Thoracic aorta (tissue), 2 donors: Measurements from ENCODE around the gene PDE8B. TPM values are rescaled to one million over a fixed set of nuclear protein-coding genes. Genes with fewer than 3 reads are reported as not detected.

Experiments used
- ATAC-seq: fragments of 150-250 bp; one replicate; pipeline ENCODE4 v1.8.0; 2017; ENCODE audit warnings: low read depth; ENCODE audit not compliant: insufficient number of reproducible peaks, low FRiP score
- DNase-seq: peaks from one replicate; pipeline ENCODE4 v3.0.0-alpha.2; 2020; ENCODE audit warnings: low spot score
- H3K27ac ChIP-seq, 2 donors: fragments of 200-600 bp; sonication (generic); 1 replicate in 1 of 2; 2 replicates in 1 of 2; pipeline ENCODE4 v1.5.1; 2016; ENCODE audit warnings: mild to moderate bottlenecking in 2 of 2, moderate library complexity in 2 of 2
- H3K27me3 ChIP-seq: fragments of 200-600 bp; sonication (generic); replicated peaks from 2 replicates; pipeline ENCODE4 v1.6.0; 2016; ENCODE audit warnings: mild to moderate bottlenecking; ENCODE audit not compliant: insufficient read depth
- H3K36me3 ChIP-seq: fragments of 200-600 bp; sonication (generic); one replicate; pipeline ENCODE4 v1.5.1; 2016
- H3K4me1 ChIP-seq, 2 donors: fragments of 200-600 bp; sonication (generic); 1 replicate in 1 of 2; 2 replicates in 1 of 2; pipeline versions ENCODE4 v1.5.1 to v1.6.0; 2016; ENCODE audit warnings: low read depth in 2 of 2, mild to moderate bottlenecking in 1 of 2; ENCODE audit not compliant: control insufficient read depth in 1 of 2
- H3K4me3 ChIP-seq: fragments of 200-600 bp; sonication (generic); 2 replicates; pipeline ENCODE4 v1.5.1; 2016; ENCODE audit warnings: mild to moderate bottlenecking
- H3K9me3 ChIP-seq: fragments of 200-600 bp; sonication (generic); 2 replicates; pipeline ENCODE4 v1.5.1; 2016
- total RNA-seq, 2 donors: library from RNA; depleted of rRNA; stranded (reverse); fragments of >200 nt; gene quantifications; one replicate each; pipeline versions ENCODE4 v1.1.0 to v1.2.3, GENCODE V29; 2016
- TF ChIP-seq, protein P1 (sequence below): fragments of 200-600 bp; sonication (generic); IDR thresholded peaks from one replicate; pipeline ENCODE4 v1.5.1; 2019; ENCODE audit warnings: antibody characterized with exemption

The PDE8B gene
- total RNA-seq, 2 donors from 2014 or later, result 22.7 to 59.8 TPM

- H3K27ac ChIP-seq, result no peak overlapping the region
- TF ChIP-seq, protein P1, sequence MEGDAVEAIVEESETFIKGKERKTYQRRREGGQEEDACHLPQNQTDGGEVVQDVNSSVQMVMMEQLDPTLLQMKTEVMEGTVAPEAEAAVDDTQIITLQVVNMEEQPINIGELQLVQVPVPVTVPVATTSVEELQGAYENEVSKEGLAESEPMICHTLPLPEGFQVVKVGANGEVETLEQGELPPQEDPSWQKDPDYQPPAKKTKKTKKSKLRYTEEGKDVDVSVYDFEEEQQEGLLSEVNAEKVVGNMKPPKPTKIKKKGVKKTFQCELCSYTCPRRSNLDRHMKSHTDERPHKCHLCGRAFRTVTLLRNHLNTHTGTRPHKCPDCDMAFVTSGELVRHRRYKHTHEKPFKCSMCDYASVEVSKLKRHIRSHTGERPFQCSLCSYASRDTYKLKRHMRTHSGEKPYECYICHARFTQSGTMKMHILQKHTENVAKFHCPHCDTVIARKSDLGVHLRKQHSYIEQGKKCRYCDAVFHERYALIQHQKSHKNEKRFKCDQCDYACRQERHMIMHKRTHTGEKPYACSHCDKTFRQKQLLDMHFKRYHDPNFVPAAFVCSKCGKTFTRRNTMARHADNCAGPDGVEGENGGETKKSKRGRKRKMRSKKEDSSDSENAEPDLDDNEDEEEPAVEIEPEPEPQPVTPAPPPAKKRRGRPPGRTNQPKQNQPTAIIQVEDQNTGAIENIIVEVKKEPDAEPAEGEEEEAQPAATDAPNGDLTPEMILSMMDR, result no peak
- H3K36me3 ChIP-seq, result no peaks in the 10 kb centered on the region
- H3K9me3 ChIP-seq, result no peaks in the 10 kb centered on the region
- no peak overlapping the region for H3K4me3 ChIP-seq
- ATAC-seq (no peak), DNase-seq (no peak)
- no peaks in the 10 kb centered on the region for H3K27me3 ChIP-seq
- no peaks in the 10 kb centered on the region for H3K4me1 ChIP-seq
Measured at GRCh38 chr5:77250021-77250420, 39.5 kb downstream of the PDE8B start.

GRCh38 chr5:77251921-77252320, 41.4 kb downstream of the PDE8B start:
- H3K4me3 ChIP-seq, result no peak overlapping the region
- no peaks in the 10 kb centered on the region for H3K27me3 ChIP-seq
- H3K27ac ChIP-seq, result no peak overlapping the region
- H3K4me1 ChIP-seq, result no peaks in the 10 kb centered on the region
- no peaks in the 10 kb centered on the region for H3K9me3 ChIP-seq
- TF ChIP-seq, protein P1, result no peak
- ATAC-seq (no peak), DNase-seq (no peak)
- H3K36me3 ChIP-seq, result no peaks in the 10 kb centered on the region

DNA sequence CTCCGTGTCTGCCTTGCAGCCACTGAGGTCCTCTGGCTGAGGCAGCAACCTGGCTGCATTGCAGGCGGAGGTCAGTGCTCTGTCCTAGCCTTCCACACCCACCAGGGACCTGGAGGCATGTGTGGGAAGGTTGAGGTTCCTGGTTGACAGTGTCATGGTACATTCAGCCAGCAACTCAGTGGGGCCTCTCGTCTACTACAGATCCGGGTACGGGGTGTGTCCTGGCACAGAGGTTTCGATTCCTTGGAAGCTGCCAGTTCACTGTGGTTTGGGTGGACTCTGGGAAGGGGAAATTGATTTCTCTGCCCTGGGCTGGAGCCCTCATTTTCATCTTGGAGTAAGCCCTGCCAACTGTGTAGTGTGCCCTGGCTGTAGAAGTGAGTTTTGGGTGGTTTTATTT, 45.1 kb downstream of the PDE8B start:
- H3K4me3 ChIP-seq, result no peak overlapping the region
- no peaks in the 10 kb centered on the region for H3K36me3 ChIP-seq
- H3K9me3 ChIP-seq, result no peaks in the 10 kb centered on the region
- DNase-seq (no peak), ATAC-seq (no peak)
- TF ChIP-seq, protein P1, result no peak
- H3K27me3 ChIP-seq, result no peaks in the 10 kb centered on the region
- H3K27ac ChIP-seq, result no peak overlapping the region
- H3K4me1 ChIP-seq, result no peaks in the 10 kb centered on the region

- Histone ChIP-seq H3K4me1 (no peaks in the 10 kb centered on the region), H3K36me3 (no peaks in the 10 kb centered on the region), H3K4me3 (no peak overlapping the region), H3K27me3 (no peaks in the 10 kb centered on the region), H3K27ac (no peak overlapping the region), H3K9me3 (no peaks in the 10 kb centered on the region)
- DNase-seq (no peak), ATAC-seq (no peak)
- TF ChIP-seq, protein P1, result no peak
Measured at GRCh38 chr5:77256406-77256805, 45.9 kb downstream of the PDE8B start.

- no peaks in the 10 kb centered on the region for H3K9me3 ChIP-seq
- H3K4me1 ChIP-seq, result no peaks in the 10 kb centered on the region
- no peaks in the 10 kb centered on the region for H3K27me3 ChIP-seq
- no peak for ATAC-seq
- DNase-seq, result no peak
- H3K27ac ChIP-seq, result no peak overlapping the region
- TF ChIP-seq, protein P1, result no peak
- H3K36me3 ChIP-seq, result no peaks in the 10 kb centered on the region
- H3K4me3 ChIP-seq, result no peak overlapping the region
Measured at GRCh38 chr5:77258652-77259051, 48.2 kb downstream of the PDE8B start.
